Lower leg skin (tissue), 3 donors: Measurements from ENCODE around the gene CCDC102A.

ENCODE experiments used
- CTCF ChIP-seq, 3 donors: fragments of 450-650 bp; IDR thresholded peaks; one replicate each; pipeline ENCODE4 v1.5.1; 2016; ENCODE audit warnings: antibody characterized with exemption in 3 of 3, mild to moderate bottlenecking in 3 of 3, moderate library complexity in 2 of 3
- POLR2A ChIP-seq, 2 donors: fragments of 450-650 bp; IDR thresholded peaks; one replicate each; pipeline ENCODE4 v1.6.1; 2016 to 2017; ENCODE audit warnings: antibody characterized with exemption in 2 of 2, mild to moderate bottlenecking in 1 of 2, moderate library complexity in 1 of 2

- TF ChIP-seq CTCF (IDR thresholded peaks at IDR 0.05) = no peak
- no peak for TF ChIP-seq POLR2A (IDR thresholded peaks at IDR 0.05)
Measured at GRCh38 chr16:57489229-57489628, 47.1 kb downstream of the CCDC102A start.
